NCI-H2227 treated with DMSO at 0.1 percent for 48 hours (cell line): ENCODE measurements around the gene APP.

Experiments
- DNase-seq: peaks from one replicate; lab custom pipeline; 2025; lab: John Stamatoyannopoulos, UW

APP gene

GRCh38 chr21:25903607-25904006 is 267.0 kb downstream of the APP start:
- DNase-seq = peak; percentile 36

GRCh38 chr21:25901330-25901979 is 269.1 kb downstream of the APP start:
- DNase-seq = peak; percentile 93

GRCh38 chr21:25898671-25899070 is 271.9 kb downstream of the APP start:
- no peak for DNase-seq

- DNase-seq = no peak
Observed at GRCh38 chr21:25897383-25897782, 273.2 kb downstream of the APP start.

GRCh38 chr21:25896501-25897056 is 274.0 kb downstream of the APP start:
- no peak for DNase-seq

- no peak for DNase-seq
Observed at GRCh38 chr21:25895565-25896205, 274.9 kb downstream of the APP start.

- DNase-seq = no peak
Observed at GRCh38 chr21:25893191-25893590, 277.4 kb downstream of the APP start.

- DNase-seq = no peak
Observed at GRCh38 chr21:25891596-25891995, 279.0 kb downstream of the APP start.

GRCh38 chr21:25890001-25890400 is 280.6 kb downstream of the APP start:
- no peak for DNase-seq

- DNase-seq = no peak
Observed at GRCh38 chr21:25888711-25889110, 281.9 kb downstream of the APP start.

GRCh38 chr21:25887646-25888306 is 282.8 kb downstream of the APP start:
- DNase-seq = no peak

GRCh38 chr21:25887166-25887565 is 283.4 kb downstream of the APP start:
- no peak for DNase-seq

GRCh38 chr21:25885880-25886279 is 284.7 kb downstream of the APP start:
- DNase-seq = no peak

- DNase-seq = no peak
Observed at GRCh38 chr21:25885405-25885804, 285.2 kb downstream of the APP start.

GRCh38 chr21:25884311-25884710 is 286.3 kb downstream of the APP start:
- DNase-seq = no peak

- DNase-seq = peak; percentile 34
Observed at GRCh38 chr21:25881524-25882376, 288.8 kb downstream of the APP start.

- DNase-seq = no peak
Observed at GRCh38 chr21:25879203-25879602, 291.4 kb downstream of the APP start.

GRCh38 chr21:25878344-25878743 is 292.2 kb downstream of the APP start:
- DNase-seq = no peak

GRCh38 chr21:25872271-25872670 is 298.3 kb downstream of the APP start:
- DNase-seq = no peak

GRCh38 chr21:25871566-25871965 is 299.0 kb downstream of the APP start:
- DNase-seq = no peak

- no peak for DNase-seq
Observed at GRCh38 chr21:25870084-25870483, 300.5 kb downstream of the APP start.

- DNase-seq = no peak
Observed at GRCh38 chr21:25867061-25867460, 303.5 kb downstream of the APP start.
